GM23338 (cell line): ENCODE measurements around the gene TBCC. TPM values are rescaled to one million over a fixed set of nuclear protein-coding genes. Genes with fewer than 3 reads are reported as not detected.

Source experiments
- ATAC-seq: fragments of 200-7000 bp; cut with Tn5 transposase; 3 replicates; pipeline ENCODE4 v1.9.1; 2020
- DNase-seq: peaks from one replicate; pipeline ENCODE4 v3.0.0-alpha.2; 2015; ENCODE audit warnings: low spot score
- H2AFZ ChIP-seq: fragments of 200-600 bp; sonication (generic); 2 replicates; pipeline ENCODE4 v1.8.0; 2016; ENCODE audit warnings: antibody characterized with exemption, mild to moderate bottlenecking, moderate library complexity
- H3F3A ChIP-seq: fragments of 200-600 bp; sonication (generic); replicated peaks from 2 replicates; pipeline ENCODE4 v1.8.0; 2017; ENCODE audit warnings: antibody characterized with exemption, mixed run types, low read depth
- H3K27ac ChIP-seq: fragments of 200-600 bp; sonication (generic); 2 replicates; pipeline ENCODE4 v1.6.1; 2016; ENCODE audit warnings: low read depth
- H3K27me3 ChIP-seq: fragments of 200-600 bp; sonication (generic); 2 replicates; pipeline ENCODE4 v1.8.0; 2016; ENCODE audit warnings: mild to moderate bottlenecking, mixed run types, moderate library complexity; ENCODE audit not compliant: insufficient read depth
- H3K36me3 ChIP-seq: fragments of 200-600 bp; sonication (generic); 2 replicates; pipeline ENCODE4 v1.8.0; 2016; ENCODE audit warnings: mild to moderate bottlenecking; ENCODE audit not compliant: insufficient read depth
- H3K4me1 ChIP-seq: fragments of 200-600 bp; sonication (generic); 2 replicates; pipeline ENCODE4 v1.8.0; 2016; ENCODE audit warnings: mild to moderate bottlenecking, moderate library complexity; ENCODE audit not compliant: insufficient read depth
- H3K4me2 ChIP-seq: fragments of 200-600 bp; sonication (generic); 2 replicates; pipeline ENCODE4 v1.7.1; 2017; ENCODE audit warnings: mixed run types
- H3K4me3 ChIP-seq: fragments of 200-600 bp; sonication (generic); 2 replicates; pipeline ENCODE4 v1.6.1; 2016; ENCODE audit warnings: mixed run types
- H3K79me2 ChIP-seq: fragments of 200-600 bp; sonication (generic); replicated peaks from 2 replicates; pipeline ENCODE4 v1.8.0; 2017; ENCODE audit warnings: mild to moderate bottlenecking; ENCODE audit not compliant: insufficient read depth
- H3K9me2 ChIP-seq: fragments of 200-600 bp; sonication (generic); 2 replicates; pipeline ENCODE4 v1.8.0; 2017; ENCODE audit not compliant: insufficient read depth
- H4K20me1 ChIP-seq: fragments of 200-600 bp; sonication (generic); replicated peaks from 2 replicates; pipeline ENCODE4 v1.8.0; 2017; ENCODE audit warnings: mild to moderate bottlenecking; ENCODE audit not compliant: insufficient read depth
- H3K27ac Mint-ChIP-seq: 2 replicates; pipeline ENCODE4 v1.8.0; 2020; ENCODE audit warnings: inconsistent platforms, mild to moderate bottlenecking, moderate library complexity, mixed read lengths
- H3K27me3 Mint-ChIP-seq: 3 replicates; pipeline ENCODE4 v1.8.0; 2022; ENCODE audit warnings: low read depth, mild to moderate bottlenecking, moderate library complexity, mixed read lengths, inconsistent platforms; ENCODE audit not compliant: insufficient read depth, poor library complexity
- H3K36me3 Mint-ChIP-seq: 3 replicates; pipeline ENCODE4 v1.8.0; 2021; ENCODE audit warnings: low read depth, mild to moderate bottlenecking, inconsistent platforms, moderate library complexity, mixed read lengths
- H3K4me1 Mint-ChIP-seq: 3 replicates; pipeline ENCODE4 v1.8.0; 2020; ENCODE audit warnings: mild to moderate bottlenecking, inconsistent platforms, mixed read lengths
- H3K4me3 Mint-ChIP-seq: 3 replicates; pipeline ENCODE4 v1.8.0; 2021; ENCODE audit warnings: moderate library complexity, mild to moderate bottlenecking, inconsistent platforms, mixed read lengths
- H3K9me3 Mint-ChIP-seq: 3 replicates; pipeline ENCODE4 v1.8.0; 2020; ENCODE audit warnings: moderate library complexity, mild to moderate bottlenecking, inconsistent platforms, mixed read lengths
- CREB1 ChIP-seq: fragments of 250-450 bp; sonication (Bioruptor Pico); IDR thresholded peaks from 2 replicates; pipeline ENCODE4 v1.5.0; 2020; ENCODE audit warnings: low read depth, mild to moderate bottlenecking, moderate library complexity
- CTCF ChIP-seq, 2 experiments: fragments of 200-600 bp in 1 of 2; sonication (generic) in 1 of 2; conservative IDR thresholded peaks; 2 replicates each; pipeline versions ENCODE4 v1.5.1 to v1.6.1; 2016 to 2017; ENCODE audit warnings: antibody characterized with exemption in 2 of 2, low read depth in 2 of 2, mild to moderate bottlenecking in 2 of 2, moderate library complexity in 1 of 2
- ETS1 ChIP-seq: IDR thresholded peaks from 2 replicates; pipeline ENCODE4 v1.6.1; 2016; ENCODE audit warnings: antibody characterized with exemption
- EZH2 ChIP-seq: fragments of 200-600 bp; sonication (generic); IDR thresholded peaks from one replicate; pipeline ENCODE4 v1.8.0; 2017; ENCODE audit warnings: antibody characterized with exemption, mild to moderate bottlenecking, low read depth; ENCODE audit not compliant: unreplicated experiment
- EZH2phosphoT487 ChIP-seq: fragments of 200-600 bp; sonication (generic); IDR thresholded peaks from one replicate; pipeline ENCODE4 v1.8.1; 2018; ENCODE audit warnings: antibody characterized with exemption; ENCODE audit not compliant: unreplicated experiment
- JUNB ChIP-seq: IDR thresholded peaks from one replicate; pipeline ENCODE4 v1.6.1; 2016; ENCODE audit warnings: antibody characterized with exemption; ENCODE audit not compliant: unreplicated experiment
- NANOG ChIP-seq: IDR thresholded peaks from 2 replicates; pipeline ENCODE4 v1.6.1; 2016; ENCODE audit warnings: antibody characterized with exemption, borderline replicate concordance
- POLR2AphosphoS5 ChIP-seq: IDR thresholded peaks from 2 replicates; pipeline ENCODE4 v1.6.1; 2016; ENCODE audit warnings: antibody characterized with exemption, low read depth
- REST ChIP-seq: IDR thresholded peaks from one replicate; pipeline ENCODE4 v1.6.1; 2018; ENCODE audit warnings: antibody characterized with exemption; ENCODE audit not compliant: unreplicated experiment
- STAT1 ChIP-seq: IDR thresholded peaks from one replicate; pipeline ENCODE4 v1.6.1; 2016; ENCODE audit warnings: antibody characterized with exemption; ENCODE audit not compliant: unreplicated experiment
- ZNF114 ChIP-seq: fragments of 250-450 bp; sonication (Bioruptor Pico); IDR thresholded peaks from 2 replicates; pipeline ENCODE4 v1.5.0; 2020; ENCODE audit warnings: mild to moderate bottlenecking, moderate library complexity
- ZNF331 ChIP-seq: fragments of 250-450 bp; sonication (Bioruptor Pico); IDR thresholded peaks from 2 replicates; pipeline ENCODE4 v1.5.0; 2020; ENCODE audit warnings: low read depth, mild to moderate bottlenecking, moderate library complexity
- ZNF462 ChIP-seq: fragments of 250-450 bp; sonication (Bioruptor Pico); IDR thresholded peaks from 2 replicates; pipeline ENCODE4 v1.5.0; 2020; ENCODE audit warnings: mild to moderate bottlenecking, moderate library complexity
- polyA plus RNA-seq: library from polyadenylated mRNA; unstranded; fragments of >200 nt; fragmentation: Nextera tagmentation; extraction: Ambion mirVana; gene quantifications from 2 replicates; pipeline ENCODE4 v1.2.1, GENCODE V29; 2016
- total RNA-seq: library from RNA; depleted of rRNA; stranded (reverse); fragments of >200 nt; shearing (Covaris generic); gene quantifications from 2 replicates; pipeline ENCODE4 v1.2.3, GENCODE V29; 2014

Gene TBCC
- total and polyA plus RNA-seq, 2 experiments from 2014 or later, result 45.0 to 48.3 TPM

GRCh38 chr6:42781546-42781795 is 35.6 kb upstream of the TBCC start:
- H3K36me3 ChIP-seq, result no peaks in the 10 kb centered on the region
- DNase-seq, result no peak

More at GRCh38 chr6:42781546-42781795, 35.6 kb upstream of the TBCC start:
- H3K27me3 Mint-ChIP-seq, result peaks cover 26% of the 10 kb centered on the region
- peak overlapping the region; percentile 83; the same call in 1 of the 2 replicates for H3K27ac ChIP-seq
- H3K4me1 ChIP-seq, result peaks cover 19% of the 10 kb centered on the region
- no peak for ATAC-seq
- 0 out of 2 replicates have a peak, but pooled peaks cover 9% of the 10 kb centered on the region for H3F3A ChIP-seq
- H3K4me3 Mint-ChIP-seq, result peak overlapping the region; percentile 81
- H2AFZ ChIP-seq, result no peak overlapping the region
- H3K9me2 ChIP-seq, result no peaks in the 10 kb centered on the region
- H3K4me1 Mint-ChIP-seq, result peaks cover 22% of the 10 kb centered on the region
- H3K36me3 Mint-ChIP-seq, result peaks cover 13% of the 10 kb centered on the region
- H3K79me2 ChIP-seq, result peaks cover 33% of the 10 kb centered on the region
- TF ChIP-seq ETS1 (no peak), ZNF462 (CRISPR knock-in tag) (no peak), NANOG (no peak), CTCF (conservative IDR thresholded peaks at IDR 0.05; ENCODE audit: low read depth in 2 of 2) (no peak), ZNF331 (CRISPR knock-in tag) (no peak), CREB1 (CRISPR knock-in tag) (no peak), POLR2AphosphoS5 (no peak), REST (no peak), EZH2phosphoT487 (no peak), STAT1 (no peak), EZH2 (no peak), JUNB (no peak), ZNF114 (CRISPR knock-in tag) (no peak)
- peak overlapping the region; percentile 69; the same call in 1 of the 2 replicates for H3K4me2 ChIP-seq
- H3K4me3 ChIP-seq, result peak overlapping the region; percentile 68
- H3K27ac Mint-ChIP-seq, result peak overlapping the region; percentile 95
- H3K27me3 ChIP-seq, result no peaks in the 10 kb centered on the region
- H3K9me3 Mint-ChIP-seq, result no peaks in the 10 kb centered on the region; the same call in 2 of the 3 replicates
- no peaks in the 10 kb centered on the region for H4K20me1 ChIP-seq
